HG03108 (cell line): ENCODE data around the gene SPEF1.

Source experiments
- ATAC-seq: cut with Tn5 transposase; IDR thresholded peaks from one replicate; pipeline ENCODE4 v1.9.1; 2021; ENCODE audit warnings: moderate library complexity; ENCODE audit not compliant: unreplicated experiment

SPEF1 gene

DNA sequence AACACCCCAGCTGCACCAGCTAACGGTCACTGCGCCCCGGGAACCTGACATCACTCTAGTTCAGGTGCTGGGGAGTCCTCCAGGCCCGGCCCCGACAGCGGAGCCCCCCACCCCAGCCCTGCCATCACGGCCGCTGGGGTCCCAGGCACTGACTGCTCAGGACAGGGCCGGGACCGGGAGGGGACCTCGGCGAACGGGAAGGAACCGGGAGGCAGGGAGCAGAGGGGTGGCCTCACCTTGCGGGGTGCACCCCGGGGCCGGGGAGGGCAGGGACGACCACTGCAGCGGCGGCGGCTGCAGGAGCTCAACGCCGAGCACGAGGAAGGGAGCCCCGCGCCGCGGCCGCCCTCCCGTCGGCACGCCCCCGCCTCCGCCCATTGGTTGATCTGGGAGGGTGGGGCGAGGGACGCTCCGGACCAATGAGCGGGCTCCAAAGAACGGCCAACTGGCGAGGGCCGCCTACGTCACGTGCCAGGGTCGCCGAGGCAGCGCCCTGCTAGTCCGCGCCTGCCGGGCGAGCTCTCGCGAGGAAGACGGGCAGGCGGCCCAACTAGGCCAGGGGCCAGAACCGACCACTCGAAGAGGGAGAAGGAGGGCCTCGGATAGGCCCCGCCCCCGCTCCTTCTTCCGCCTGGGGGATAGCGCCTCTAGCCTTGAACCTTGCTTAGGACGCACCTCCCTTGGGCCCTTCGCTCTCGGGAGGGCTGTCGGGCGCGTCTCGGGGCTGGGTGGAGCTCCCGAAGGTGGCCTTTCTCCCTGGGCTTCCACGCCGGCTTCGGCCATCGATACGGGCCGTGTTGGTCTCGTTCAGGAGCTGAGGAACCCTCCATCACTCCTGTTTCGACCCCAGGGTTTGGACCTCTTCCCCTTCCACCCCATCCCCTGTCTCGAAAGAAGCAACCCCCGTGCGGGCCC, 13.6 kb downstream of the SPEF1 start, which contains the start of gene ADISSP:
TSS of gene ADISSP (minus strand) at position 327 of the 915 bp plus-strand sequence. CDS start 7,653 bp downstream, outside the sequence.
- ATAC-seq = peak; percentile 96

DNA sequence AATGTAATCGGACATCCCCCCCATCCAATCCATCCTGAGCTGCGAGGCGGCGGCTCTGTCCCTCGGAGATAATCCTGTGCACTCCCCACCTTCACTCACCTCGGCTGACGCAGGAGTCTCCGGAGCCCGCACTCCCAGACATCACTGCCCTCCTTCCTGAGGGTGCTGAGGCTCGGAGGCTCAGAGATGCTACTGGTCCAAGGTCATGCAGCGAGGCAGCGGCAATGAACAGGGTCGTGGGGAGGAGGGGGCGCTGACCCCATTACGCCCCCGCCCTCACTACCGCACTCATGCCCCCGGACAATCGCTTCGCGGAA, 14.2 kb downstream of the SPEF1 start:
- ATAC-seq = no peak

DNA sequence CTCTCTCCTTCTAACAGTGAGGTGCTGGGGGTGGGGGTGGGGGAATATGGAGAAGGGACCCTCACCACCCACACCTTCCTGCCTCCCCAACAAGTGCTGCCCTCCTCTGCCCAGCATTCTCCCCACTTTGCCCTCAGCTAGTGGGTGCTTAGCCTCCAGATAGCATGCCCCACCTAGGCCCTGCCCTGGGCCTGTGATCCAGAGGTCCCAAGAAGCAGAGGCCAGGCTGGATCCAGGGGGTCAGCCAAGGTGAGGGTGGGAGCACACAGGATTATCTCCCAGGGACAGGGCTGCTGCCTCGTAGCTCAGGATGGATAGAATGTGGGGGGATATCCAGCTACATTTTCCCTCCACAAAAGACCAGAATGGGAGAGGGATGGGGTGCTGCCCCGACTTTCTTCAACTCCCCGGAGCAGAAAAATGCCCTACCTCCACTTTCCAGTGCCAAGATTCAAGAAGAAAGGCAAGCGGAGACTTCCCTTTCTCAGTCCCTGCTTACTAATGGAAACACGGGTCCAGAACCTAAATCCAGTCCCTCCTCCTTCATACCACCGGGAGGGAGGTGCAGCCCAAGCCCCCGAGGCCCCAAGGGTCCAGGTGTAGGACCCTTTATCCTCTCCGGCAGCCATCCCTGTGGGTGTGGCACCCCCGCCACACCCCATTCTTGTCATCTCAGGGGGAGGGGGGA, 14.7 kb downstream of the SPEF1 start:
- ATAC-seq = no peak

DNA sequence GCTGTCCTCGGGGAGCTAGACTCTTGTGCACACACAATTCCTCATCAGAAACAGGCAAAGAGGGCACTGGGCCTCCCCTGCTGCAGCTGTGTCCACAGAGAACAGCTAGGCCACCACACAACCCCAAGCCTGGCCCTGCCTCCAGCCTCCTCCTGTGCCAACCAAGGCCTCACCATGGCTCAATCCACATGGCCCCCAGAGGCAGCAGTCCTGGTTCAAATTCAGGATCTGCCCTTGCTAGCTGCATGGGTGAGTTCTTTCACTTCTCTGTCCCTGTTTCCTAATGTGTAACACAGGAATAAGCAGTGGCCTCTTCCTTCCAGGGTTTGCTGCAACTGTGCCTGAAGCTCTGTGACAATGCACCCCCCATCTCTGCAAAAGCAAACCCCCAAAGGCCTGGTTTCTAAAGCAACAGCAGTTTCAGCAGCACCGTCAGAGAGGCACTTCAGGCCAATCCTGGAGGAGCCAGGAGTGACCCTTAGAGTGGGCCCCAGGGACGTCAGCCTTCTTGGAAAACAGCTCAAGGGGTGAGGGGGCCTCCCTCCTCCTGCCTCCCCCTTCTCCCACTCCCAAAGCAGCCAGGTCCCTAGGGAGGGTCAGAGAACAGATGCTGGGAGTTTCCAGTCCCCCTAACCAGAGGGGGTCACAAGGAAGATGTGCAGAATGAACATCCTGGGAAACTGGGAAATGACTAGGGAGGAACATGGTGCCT, 15.9 kb downstream of the SPEF1 start:
- no peak for ATAC-seq

DNA sequence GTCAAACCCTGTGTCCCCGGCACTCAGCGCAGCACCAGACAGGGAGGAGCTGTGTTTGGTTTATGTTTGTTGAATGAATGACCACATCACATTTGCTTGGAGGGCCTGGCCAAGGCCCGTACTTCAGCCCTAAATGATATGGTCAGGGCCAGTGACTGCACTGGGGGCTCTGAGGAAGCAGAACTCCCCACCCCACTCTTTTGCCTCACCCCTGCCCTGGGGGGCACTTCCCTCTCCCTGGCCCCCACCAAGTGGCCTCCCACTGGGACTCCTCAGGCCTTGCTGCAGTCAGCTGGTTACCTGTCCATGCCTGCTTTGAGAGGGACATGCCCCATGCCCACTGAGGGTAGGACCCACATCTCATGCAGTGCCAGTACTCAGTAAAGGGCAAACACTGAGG, 16.6 kb downstream of the SPEF1 start:
- ATAC-seq = no peak

DNA sequence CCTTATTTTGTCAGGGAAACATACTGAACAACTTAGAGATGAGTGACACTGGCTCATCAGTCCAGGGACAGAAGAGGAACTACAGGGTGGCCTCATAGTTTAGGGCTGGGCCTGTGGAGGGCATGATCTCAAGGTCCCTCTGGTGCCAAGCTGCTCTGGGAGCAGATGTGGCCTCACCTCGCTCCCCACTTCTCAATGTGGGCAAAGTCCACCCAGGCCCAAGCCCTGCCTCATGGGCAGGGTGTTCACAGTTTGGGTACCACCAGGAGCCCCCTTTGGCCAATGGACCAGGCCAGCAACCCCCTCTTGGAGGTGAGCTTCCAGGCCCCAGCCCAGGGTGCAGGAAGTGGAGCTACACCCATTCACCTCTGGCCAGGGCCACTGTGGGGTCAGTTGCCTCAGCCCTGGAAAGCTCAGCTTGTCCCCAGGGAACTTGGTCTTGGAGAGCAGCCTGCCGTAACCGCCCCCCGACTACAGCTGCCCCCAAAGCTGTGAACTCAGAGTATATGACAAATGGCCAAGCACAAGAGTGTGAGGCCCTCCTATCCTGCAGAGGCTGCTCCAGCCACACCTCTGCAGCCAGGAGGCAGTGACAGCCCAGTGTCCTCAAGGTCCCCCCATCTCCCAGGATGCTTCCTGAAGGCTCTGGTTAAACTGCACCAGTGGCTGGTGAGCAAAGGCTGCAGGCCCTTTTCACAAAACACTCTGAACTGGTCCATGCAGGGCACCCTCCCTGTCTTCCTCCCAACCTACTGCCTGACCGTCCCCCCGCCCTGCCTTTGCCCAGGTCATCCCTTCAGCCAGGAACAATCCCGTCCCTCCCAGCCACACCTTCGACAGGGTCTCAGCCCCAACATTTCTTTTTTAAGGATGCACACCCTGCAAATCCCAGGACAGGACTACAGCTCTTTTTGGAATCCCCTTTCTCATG, 17.3 kb downstream of the SPEF1 start:
- ATAC-seq = no peak

DNA sequence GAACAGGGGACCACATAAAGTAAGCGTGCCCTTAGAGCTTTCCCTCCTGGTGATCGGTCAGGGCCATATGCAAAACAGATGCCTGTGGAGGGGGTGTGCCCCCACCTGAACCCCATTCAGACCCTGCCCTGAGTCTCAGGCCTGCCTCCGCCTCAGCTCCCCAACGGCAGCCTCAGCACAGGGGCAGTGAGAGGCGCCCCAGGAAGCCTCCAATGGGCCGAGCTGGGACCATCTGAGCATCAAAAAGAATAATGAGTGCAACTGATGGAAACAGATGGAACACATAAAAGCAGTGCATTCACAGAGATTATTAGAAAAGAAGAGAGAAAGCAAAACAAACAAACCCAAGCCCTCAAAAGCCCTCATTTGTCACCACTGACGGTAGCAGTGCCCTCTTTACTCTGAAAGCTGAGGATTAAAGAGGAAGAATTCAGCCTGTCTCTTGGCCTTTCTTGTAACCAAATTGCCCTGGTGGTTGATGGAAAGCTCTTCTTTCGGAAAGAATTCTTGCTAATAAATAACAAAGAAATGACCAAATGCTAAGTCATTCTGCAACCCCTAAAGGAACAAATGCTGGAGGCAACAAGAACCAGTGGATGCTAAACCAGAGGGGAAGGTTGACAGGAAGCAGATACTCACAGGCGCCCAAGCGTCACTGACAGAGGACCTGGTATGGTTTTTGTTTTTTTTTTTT, 20.4 kb downstream of the SPEF1 start:
- ATAC-seq = no peak

DNA sequence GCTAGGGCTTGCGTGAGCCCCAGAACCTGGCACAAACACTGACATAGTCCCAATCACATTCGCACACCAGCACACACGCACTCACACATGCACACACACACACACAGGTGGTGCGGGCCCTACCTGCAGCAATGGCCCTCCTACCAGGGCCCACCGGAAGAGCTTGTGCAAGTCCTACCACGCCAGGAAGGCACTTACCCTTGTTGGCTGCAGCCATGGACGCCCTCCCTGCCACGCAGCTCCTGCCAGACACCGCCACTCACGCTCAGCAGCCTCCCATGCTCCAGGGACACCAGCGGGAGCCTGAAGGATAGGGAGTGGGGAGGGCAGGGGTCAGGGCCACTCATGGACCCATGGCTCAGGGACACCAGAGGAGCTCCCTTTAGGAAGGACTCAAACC, 21.4 kb downstream of the SPEF1 start:
- ATAC-seq = no peak

DNA sequence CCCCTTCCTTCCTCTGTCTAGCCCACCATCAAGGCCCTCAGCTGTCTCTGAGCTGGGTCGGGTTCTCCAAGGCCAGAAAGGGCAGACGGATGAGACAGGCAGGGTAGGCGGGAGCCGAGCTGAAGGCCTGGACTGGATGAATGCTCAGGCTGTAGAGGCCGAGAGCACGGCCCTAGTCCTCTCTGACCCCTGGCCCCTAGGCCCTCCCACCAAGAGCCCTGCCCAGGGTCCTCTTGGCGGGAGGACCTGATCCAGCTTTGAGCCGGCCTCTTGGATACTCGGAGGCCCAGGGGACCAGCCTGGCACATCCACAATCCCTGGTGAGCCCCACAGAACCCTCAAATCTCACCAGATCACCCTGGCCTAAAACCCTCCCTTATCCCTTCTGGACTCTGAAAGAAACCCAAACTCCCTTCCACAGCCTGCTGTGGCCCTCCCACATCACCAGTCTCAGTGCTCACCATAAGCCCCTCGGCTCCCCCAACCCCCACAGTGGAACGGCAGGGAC, 21.9 kb downstream of the SPEF1 start:
- no peak for ATAC-seq

DNA sequence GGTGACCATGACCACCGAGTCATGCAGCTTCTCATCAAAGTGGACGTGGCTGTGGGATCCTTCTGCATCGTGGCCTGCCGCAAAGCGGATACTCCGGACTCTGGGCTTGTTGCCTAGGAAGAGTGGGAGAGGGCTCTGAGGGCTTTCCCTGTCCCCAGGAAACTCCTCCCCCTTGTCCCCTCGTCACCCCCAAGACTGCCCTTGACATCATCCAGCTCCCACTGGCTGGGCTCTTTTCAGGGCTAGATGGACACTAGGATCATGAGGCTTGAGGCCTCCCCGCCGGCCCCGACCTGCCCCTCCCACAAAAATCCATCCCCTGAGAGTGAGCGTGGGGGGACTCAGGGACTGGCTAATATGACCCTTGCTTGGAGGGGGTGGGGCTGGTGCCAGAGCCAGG, 22.7 kb downstream of the SPEF1 start:
- no peak for ATAC-seq

DNA sequence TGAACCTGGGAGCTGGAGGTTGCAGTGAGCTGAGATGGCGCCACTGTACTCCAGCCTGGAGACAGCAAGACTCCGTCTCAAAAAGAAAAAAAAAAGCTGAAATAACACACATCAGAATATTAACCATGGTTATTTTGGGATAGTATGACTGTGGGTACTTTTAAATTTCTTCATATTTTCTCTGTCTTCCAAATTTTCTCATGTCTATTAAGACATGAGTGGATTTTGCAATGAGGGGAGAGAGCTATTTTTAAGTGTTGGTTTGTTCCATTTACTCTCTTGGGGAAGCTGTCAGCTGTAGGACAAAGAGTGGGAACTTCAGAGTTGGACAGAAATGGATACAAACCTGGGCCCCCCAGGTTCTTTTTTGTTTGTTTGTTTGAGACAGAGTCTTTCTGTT, 24.0 kb downstream of the SPEF1 start:
- no peak for ATAC-seq

DNA sequence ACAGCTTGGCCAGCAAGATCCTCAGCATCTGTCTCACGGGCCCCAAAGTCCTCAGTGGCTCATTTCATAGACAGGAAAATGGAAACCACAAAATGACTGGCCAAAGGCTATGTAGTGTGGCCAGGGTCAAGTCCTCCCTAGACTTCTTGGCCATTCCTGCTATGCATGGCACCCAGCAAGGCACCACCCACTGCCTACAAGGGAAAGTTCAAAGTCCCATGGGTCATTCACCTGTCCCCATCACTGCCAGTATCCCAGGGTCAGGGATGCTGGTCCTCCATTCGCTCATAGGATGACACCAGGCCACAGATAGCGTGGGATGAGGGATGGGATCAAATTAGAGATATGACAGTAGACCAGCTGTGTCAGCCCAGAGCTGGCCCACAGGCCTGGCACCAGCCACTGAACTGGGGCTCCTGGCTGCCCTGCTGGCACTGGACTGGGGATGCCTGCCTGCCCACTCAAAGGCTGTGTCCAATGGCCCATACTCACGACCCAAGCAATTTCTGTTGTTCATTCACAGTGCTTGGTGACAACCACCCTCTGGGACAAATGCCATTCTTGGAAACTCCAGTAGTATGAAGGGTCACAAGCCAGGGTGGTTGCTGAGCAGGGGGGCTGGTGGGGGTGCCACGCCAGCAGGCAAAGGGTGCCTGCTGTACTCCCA, 25.3 kb downstream of the SPEF1 start:
- ATAC-seq = no peak

DNA sequence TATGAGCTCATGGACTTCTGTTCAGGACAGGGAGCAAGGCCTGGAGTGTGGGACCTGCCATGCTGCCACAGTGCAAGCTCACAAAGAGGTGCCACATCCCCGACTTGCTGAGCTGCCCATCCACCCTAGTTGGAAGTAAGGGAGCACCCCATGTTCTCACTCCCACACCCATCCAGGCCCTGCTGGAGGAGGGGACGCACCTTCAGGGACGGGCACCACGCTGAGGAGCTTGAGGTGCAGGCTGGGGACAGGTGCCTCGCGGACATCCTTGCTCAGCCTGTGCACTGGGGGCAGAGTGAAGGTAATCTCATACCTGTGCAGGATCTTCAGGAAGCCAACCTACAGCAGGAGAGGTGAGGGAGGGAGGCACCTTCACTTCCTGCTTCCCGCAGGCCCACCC, 26.0 kb downstream of the SPEF1 start:
- ATAC-seq = no peak

DNA sequence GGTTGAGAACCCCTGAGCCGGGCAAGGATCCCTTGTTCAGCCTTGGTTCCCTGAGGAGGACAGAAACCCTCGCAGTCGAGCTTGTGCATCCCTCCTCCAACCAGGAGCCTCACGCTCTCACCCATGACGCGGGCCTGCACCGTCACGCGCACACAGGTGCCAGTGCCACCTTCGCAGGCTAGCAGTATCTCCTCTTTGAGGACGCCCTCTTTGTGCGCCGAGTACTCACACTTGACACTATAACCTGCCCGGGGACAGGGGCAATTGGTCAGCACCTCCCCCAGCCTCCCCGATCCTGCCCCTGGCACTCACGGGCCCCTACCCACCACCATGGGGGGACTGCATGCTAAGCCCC, 27.0 kb downstream of the SPEF1 start:
- ATAC-seq = no peak

DNA sequence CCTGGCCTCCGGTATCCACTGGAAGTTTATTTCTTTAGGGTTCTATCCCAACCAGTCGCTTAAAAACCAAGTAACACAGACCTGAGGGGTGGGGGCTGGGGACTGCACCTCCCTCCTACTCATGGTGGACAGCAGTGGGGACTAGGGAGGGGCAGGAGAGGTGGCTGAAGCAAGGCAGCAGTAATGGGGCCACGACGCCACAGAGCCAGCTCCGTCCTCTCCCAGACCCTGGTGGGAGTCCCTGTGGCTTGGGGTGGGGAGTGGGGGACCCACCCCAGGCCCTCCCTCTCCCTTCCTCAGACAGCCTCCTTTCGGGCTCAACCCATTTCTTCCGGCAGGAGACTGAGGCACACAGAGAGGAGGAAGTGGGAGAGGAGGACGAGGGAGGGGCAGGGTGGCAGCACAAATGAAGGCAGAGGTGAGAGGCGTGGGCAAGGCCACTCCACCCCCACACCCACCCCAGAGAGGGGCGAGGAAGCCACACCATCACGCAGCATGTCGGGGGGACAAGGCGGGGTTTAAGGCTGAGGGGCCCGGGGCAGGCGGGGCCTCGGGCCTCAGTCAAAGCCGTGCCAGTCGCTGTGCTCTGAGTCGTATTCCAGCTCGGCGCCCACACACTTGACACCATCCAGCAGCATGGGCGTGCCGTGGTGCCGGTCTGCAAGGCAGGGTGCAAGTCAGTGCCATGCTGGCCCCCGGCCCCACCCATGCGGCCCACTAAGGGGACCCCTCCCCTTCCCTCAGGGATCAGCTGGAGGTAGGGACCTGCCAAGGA, 27.6 kb downstream of the SPEF1 start:
- no peak for ATAC-seq

DNA sequence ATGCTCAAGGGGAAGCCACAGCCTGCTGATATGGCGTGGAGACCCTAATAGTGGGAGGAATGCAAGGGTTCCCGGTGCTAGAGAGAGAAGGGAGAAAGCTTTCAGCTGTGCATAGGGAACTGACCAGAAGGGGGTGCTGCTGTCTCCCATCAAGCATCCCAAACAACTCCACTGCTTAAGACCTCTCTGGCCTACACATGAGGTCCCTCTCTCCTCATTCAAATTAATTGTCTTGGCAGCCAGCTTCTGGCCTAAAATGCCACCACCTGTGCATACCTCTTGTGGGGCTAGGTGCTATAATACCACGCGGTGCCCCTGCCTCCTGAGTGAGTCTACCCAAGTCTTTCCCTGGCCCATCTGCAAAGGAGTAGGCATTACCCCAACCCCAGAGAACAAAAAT, 28.1 kb downstream of the SPEF1 start:
- no peak for ATAC-seq

DNA sequence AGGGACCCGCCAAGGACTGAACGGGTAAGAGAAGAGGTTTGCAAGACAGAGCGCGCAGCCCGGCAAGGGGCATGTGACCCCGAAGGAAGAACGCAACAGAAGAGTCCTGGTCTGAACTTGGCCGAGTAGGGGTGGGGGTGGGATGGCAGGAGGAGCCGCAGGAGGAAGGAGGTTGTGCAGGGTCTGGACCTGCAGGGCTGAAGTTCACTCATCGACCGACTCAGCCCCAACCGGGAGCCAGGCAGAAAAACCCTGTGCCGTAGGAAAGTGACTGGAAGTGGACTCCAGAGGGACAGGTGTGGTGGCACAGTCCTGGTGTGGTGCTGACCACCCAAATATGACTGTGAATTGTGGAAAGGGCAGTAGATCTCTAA, 28.9 kb downstream of the SPEF1 start:
- no peak for ATAC-seq

DNA sequence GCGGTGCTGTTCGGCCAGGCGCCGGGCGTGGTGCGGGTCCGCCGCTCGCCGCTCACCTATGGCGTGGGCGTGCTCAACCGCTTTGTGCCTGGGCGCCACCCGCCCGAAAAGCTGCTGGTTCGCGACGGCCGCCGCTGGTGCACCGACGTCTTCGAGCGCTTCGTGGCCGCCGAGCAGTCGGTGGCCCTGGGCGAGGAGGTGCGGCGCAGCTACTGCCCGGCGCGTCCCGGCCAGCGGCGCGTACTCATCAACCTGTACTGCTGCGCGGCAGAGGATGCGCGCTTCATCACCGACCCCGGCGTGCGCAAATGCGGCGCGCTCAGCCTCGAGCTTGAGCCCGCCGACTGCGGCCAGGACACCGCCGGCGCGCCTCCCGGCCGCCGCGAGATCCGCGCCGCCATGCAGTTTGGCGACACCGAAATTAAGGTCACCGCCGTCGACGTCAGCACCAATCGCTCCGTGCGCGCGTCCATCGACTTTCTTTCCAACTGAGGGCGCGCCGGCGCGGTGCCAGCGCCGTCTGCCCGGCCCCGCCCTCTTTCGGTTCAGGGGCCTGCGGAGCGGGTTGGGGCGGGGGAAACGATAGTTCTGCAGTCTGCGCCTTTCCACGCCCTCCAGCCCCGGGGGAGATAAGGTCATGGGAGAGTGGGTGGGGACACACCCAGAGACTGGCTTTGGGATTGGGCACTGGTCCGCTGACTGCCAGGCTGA, 29.4 kb downstream of the SPEF1 start:
- ATAC-seq = no peak
